Osteoblast (primary cell): ENCODE measurements around the gene MON2. TPM values are rescaled to one million over a fixed set of nuclear protein-coding genes. Genes with fewer than 3 reads are reported as not detected.

Experiments used
- DNase-seq: peaks from one replicate; pipeline ENCODE4 v3.0.0; 2011; ENCODE audit warnings: low spot score, mixed read lengths; ENCODE audit not compliant: insufficient read length; ENCODE audit errors: missing footprints
- H2AFZ ChIP-seq: 2 replicates; pipeline ENCODE4 v1.6.0; 2011; ENCODE audit warnings: mild to moderate bottlenecking, low read length
- H3K27ac ChIP-seq: 2 replicates; pipeline ENCODE4 v1.5.1; 2011; ENCODE audit warnings: mild to moderate bottlenecking, low read depth, low read length, moderate library complexity
- H3K27me3 ChIP-seq: 2 replicates; pipeline ENCODE4 v1.6.0; 2012; ENCODE audit warnings: mild to moderate bottlenecking, control low read depth, inconsistent platforms, low read length, moderate library complexity; ENCODE audit not compliant: insufficient read depth
- H3K36me3 ChIP-seq: 2 replicates; pipeline ENCODE4 v1.5.1; 2011; ENCODE audit warnings: mild to moderate bottlenecking, low read length, control low read depth, moderate library complexity; ENCODE audit not compliant: insufficient read depth
- H3K4me1 ChIP-seq: 2 replicates; pipeline ENCODE4 v1.5.1; 2011; ENCODE audit warnings: mild to moderate bottlenecking, low read length, control low read depth, moderate library complexity; ENCODE audit not compliant: insufficient read depth
- H3K4me2 ChIP-seq: 2 replicates; pipeline ENCODE4 v1.6.0; 2011; ENCODE audit warnings: mild to moderate bottlenecking, low read length; ENCODE audit not compliant: insufficient read depth
- H3K4me3 ChIP-seq: fragments of 200-600 bp; sonication (generic); 3 replicates; pipeline ENCODE4 v1.5.1; 2012; ENCODE audit warnings: mild to moderate bottlenecking, low read length, inconsistent platforms; ENCODE audit not compliant: insufficient read depth
- H3K79me2 ChIP-seq: 2 replicates; pipeline ENCODE4 v1.6.0; 2012; ENCODE audit warnings: mild to moderate bottlenecking, low read length, control low read depth, inconsistent platforms; ENCODE audit not compliant: insufficient read depth
- H3K9me3 ChIP-seq: 2 replicates; pipeline ENCODE4 v1.5.1; 2011; ENCODE audit warnings: low read depth, low read length, control low read depth
- H4K20me1 ChIP-seq: 2 replicates; pipeline ENCODE4 v1.6.0; 2012; ENCODE audit warnings: mild to moderate bottlenecking, low read length, control low read depth; ENCODE audit not compliant: insufficient read depth
- total RNA-seq: library from RNA; depleted of rRNA; stranded (reverse); fragments of >200 nt; gene quantifications from 2 replicates; pipeline ENCODE4 v1.2.3, GENCODE V29; 2012
- TF ChIP-seq, protein P1 (sequence below): IDR thresholded peaks from 2 replicates; pipeline ENCODE4 v1.5.1; 2011; ENCODE audit warnings: mild to moderate bottlenecking, low read depth, low read length, moderate library complexity; ENCODE audit errors: extremely low read depth

Gene MON2
- total RNA-seq, 1 donor = 63.0 TPM

DNA sequence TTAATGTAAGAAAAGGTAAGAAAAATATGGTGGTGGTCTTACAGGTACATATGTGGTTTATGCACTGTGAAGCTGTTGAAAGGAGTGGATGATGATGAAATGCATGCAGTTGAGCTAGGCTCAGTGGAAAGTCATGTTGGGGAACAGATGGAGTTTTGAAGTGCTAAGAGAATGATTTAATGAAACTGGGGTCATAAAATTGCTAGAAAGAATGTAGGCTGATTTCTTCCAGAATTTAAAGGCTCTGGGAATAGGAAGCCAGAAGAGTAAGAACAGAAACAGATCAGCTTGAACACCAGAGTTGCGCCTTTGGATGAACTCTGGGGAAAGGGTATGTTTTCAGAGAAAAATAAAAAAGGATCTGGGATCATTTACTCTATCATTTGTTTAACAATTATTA lies 146.5 kb downstream of the MON2 start:
- no peak for DNase-seq
- Histone ChIP-seq H3K9me3 (no peaks in the 10 kb centered on the region), H3K27me3 (no peaks in the 10 kb centered on the region), H3K36me3 (peaks cover 40% of the 10 kb centered on the region), H3K4me2 (no peak overlapping the region), H3K79me2 (peaks cover 24% of the 10 kb centered on the region), H3K27ac (no peak overlapping the region), H4K20me1 (peaks cover 12% of the 10 kb centered on the region), H3K4me3 (no peak overlapping the region), H3K4me1 (no peaks in the 10 kb centered on the region), H2AFZ (no peak overlapping the region)
- TF ChIP-seq, protein P1, sequence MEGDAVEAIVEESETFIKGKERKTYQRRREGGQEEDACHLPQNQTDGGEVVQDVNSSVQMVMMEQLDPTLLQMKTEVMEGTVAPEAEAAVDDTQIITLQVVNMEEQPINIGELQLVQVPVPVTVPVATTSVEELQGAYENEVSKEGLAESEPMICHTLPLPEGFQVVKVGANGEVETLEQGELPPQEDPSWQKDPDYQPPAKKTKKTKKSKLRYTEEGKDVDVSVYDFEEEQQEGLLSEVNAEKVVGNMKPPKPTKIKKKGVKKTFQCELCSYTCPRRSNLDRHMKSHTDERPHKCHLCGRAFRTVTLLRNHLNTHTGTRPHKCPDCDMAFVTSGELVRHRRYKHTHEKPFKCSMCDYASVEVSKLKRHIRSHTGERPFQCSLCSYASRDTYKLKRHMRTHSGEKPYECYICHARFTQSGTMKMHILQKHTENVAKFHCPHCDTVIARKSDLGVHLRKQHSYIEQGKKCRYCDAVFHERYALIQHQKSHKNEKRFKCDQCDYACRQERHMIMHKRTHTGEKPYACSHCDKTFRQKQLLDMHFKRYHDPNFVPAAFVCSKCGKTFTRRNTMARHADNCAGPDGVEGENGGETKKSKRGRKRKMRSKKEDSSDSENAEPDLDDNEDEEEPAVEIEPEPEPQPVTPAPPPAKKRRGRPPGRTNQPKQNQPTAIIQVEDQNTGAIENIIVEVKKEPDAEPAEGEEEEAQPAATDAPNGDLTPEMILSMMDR = no peak

DNA sequence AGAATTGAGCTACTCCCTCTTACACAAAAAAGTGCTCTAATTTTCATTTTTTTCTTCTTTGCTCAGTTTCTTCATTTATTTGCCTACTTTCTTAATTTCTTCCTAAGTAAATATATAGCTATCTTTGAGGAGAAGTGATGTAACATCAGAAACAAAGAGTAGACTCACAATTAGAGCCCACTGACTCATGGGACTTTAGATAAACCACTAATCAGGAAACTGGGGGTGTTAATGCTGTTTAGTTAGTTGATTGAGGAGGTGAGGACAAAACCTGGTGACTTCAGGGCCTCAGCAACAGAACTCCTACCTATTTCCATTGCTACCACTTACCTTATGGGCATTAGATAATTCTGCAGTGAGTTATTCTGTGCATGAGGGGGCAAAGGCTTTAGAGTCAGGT lies 151.7 kb downstream of the MON2 start:
- Histone ChIP-seq H3K4me3 (no peak overlapping the region), H3K36me3 (peaks cover 29% of the 10 kb centered on the region), H2AFZ (no peak overlapping the region), H3K27ac (no peak overlapping the region), H3K79me2 (no peaks in the 10 kb centered on the region), H3K4me1 (peaks cover 2% of the 10 kb centered on the region), H3K9me3 (no peaks in the 10 kb centered on the region), H4K20me1 (peaks cover 4% of the 10 kb centered on the region), H3K4me2 (no peak overlapping the region), H3K27me3 (no peaks in the 10 kb centered on the region)
- TF ChIP-seq, protein P1 = no peak
- no peak for DNase-seq

DNA sequence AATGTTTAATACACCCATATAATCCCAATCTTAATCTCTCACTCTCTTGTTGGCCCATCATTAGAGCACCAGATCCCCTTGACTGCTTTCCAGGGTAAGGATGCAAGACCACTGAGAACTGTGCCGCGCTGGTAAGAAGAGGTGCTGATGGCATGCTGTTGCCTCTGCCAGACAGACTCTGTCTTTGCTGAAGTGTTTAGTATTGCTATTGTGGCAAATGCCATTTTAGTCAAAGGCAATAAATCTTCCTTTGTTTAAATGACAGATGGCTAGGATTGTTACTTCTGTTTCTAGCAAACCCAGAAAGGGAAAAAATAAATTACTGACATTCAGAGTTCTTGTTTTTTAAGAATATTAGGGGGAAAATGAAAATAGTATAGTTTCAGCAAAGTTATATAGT lies 152.3 kb downstream of the MON2 start:
- no peaks in the 10 kb centered on the region for H3K79me2 ChIP-seq
- no peak overlapping the region for H2AFZ ChIP-seq
- H3K27me3 ChIP-seq = no peaks in the 10 kb centered on the region
- TF ChIP-seq, protein P1 = no peak
- H3K36me3 ChIP-seq = peaks cover 26% of the 10 kb centered on the region
- H3K4me3 ChIP-seq = no peak overlapping the region
- H4K20me1 ChIP-seq = peaks cover under 1% of the 10 kb centered on the region
- DNase-seq = no peak
- peaks cover 6% of the 10 kb centered on the region for H3K4me1 ChIP-seq
- no peak overlapping the region for H3K4me2 ChIP-seq
- no peaks in the 10 kb centered on the region for H3K9me3 ChIP-seq
- no peak overlapping the region for H3K27ac ChIP-seq

DNA sequence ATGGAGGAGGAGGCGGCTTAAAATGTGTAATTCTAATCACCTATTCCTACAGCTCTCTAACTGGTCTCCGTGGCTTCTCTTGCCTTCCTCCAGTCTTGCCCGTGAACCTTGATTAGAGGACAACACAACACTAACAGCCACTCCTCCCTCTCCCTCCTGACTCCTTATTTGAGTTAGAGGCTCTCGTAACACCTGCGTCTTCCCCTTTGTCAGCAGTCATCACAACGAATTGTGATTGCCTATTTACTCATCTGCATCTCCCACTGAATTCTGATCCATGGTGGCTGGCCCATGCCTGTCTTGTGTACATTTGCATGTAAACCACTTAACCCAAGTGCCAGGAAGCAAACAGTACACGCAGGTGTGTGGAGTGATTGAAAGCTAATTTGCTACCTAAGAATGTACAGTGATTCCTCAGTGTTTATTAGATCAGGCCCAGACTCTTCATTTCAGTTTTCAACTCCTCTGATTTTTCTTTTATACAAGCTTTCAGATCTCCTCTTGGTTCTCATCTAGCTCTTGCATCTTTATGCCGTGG lies 154.5 kb downstream of the MON2 start:
- Histone ChIP-seq H3K79me2 (no peaks in the 10 kb centered on the region), H3K4me2 (no peak overlapping the region), H2AFZ (no peak overlapping the region), H4K20me1 (no peaks in the 10 kb centered on the region), H3K9me3 (no peaks in the 10 kb centered on the region), H3K27ac (no peak overlapping the region), H3K4me3 (no peak overlapping the region), H3K36me3 (peaks cover 8% of the 10 kb centered on the region), H3K27me3 (no peaks in the 10 kb centered on the region), H3K4me1 (peaks cover 22% of the 10 kb centered on the region)
- TF ChIP-seq, protein P1 = no peak
- no peak for DNase-seq
